Mesenchymal stem cell (in vitro differentiated cells and primary cell): ENCODE measurements around the gene TRIM5.

Experiments
- DNase-seq: peaks from one replicate; pipeline ENCODE4 v3.0.0-alpha.2; 2013
- H2AFZ ChIP-seq: one replicate; pipeline ENCODE4 v1.6.1; 2013; ENCODE audit warnings: low read depth, mild to moderate bottlenecking, control low read depth, inconsistent platforms, low read length, moderate library complexity
- H2AK5ac ChIP-seq: 2 replicates; pipeline ENCODE4 v1.6.1; 2013; ENCODE audit warnings: low read length, moderate library complexity, mild to moderate bottlenecking, inconsistent platforms; ENCODE audit not compliant: severe bottlenecking
- H2BK120ac ChIP-seq: one replicate; pipeline ENCODE4 v1.6.1; 2013; ENCODE audit warnings: low read depth, mild to moderate bottlenecking, inconsistent platforms, low read length, moderate library complexity
- H2BK12ac ChIP-seq, 2 experiments: one replicate each; pipeline ENCODE4 v1.6.1; 2013; ENCODE audit warnings: inconsistent platforms in 2 of 2, low read length in 2 of 2, mild to moderate bottlenecking in 2 of 2, moderate library complexity in 2 of 2, control low read depth in 1 of 2
- H2BK15ac ChIP-seq: one replicate; pipeline ENCODE4 v1.6.1; 2013; ENCODE audit warnings: mild to moderate bottlenecking, low read depth, inconsistent platforms; ENCODE audit not compliant: poor library complexity, severe bottlenecking
- H2BK5ac ChIP-seq: 2 replicates; pipeline ENCODE4 v1.6.1; 2013; ENCODE audit warnings: low read depth, mild to moderate bottlenecking, low read length, control low read depth, inconsistent platforms; ENCODE audit not compliant: poor library complexity, severe bottlenecking
- H3K14ac ChIP-seq, 2 experiments: one replicate each; pipeline ENCODE4 v1.6.1; 2013; ENCODE audit warnings: inconsistent platforms in 2 of 2, low read length in 2 of 2, control low read depth in 1 of 2, mild to moderate bottlenecking in 1 of 2, moderate library complexity in 1 of 2
- H3K18ac ChIP-seq, 2 experiments: one replicate each; pipeline ENCODE4 v1.6.1; 2013; ENCODE audit warnings: inconsistent platforms in 2 of 2, low read length in 2 of 2, control low read depth in 1 of 2, low read depth in 1 of 2, mild to moderate bottlenecking in 1 of 2
- H3K23ac ChIP-seq, 2 experiments: one replicate each; pipeline ENCODE4 v1.6.1; 2013; ENCODE audit warnings: inconsistent platforms in 2 of 2, low read length in 2 of 2, mild to moderate bottlenecking in 2 of 2, moderate library complexity in 2 of 2, control low read depth in 1 of 2
- H3K27ac ChIP-seq: 2 replicates; pipeline ENCODE4 v1.5.1; 2013; ENCODE audit warnings: mild to moderate bottlenecking, moderate library complexity, low read length, control low read depth, inconsistent platforms; ENCODE audit not compliant: poor library complexity, severe bottlenecking
- H3K27me3 ChIP-seq, 2 experiments: 2 replicates each; pipeline versions ENCODE4 v1.6.1 to v1.7.0; 2013; ENCODE audit warnings: low read length in 2 of 2, mild to moderate bottlenecking in 2 of 2, moderate library complexity in 2 of 2, control low read depth in 1 of 2, inconsistent platforms in 1 of 2; ENCODE audit not compliant: control insufficient read depth in 1 of 2, insufficient read depth in 1 of 2
- H3K36me3 ChIP-seq, 2 experiments: 2 replicates each; pipeline versions ENCODE4 v1.6.1 to v1.7.0; 2013; ENCODE audit warnings: low read length in 2 of 2, control low read depth in 1 of 2, inconsistent platforms in 1 of 2, low read depth in 1 of 2, mild to moderate bottlenecking in 1 of 2; ENCODE audit not compliant: insufficient read depth in 2 of 2, control insufficient read depth in 1 of 2
- H3K4ac ChIP-seq, 2 experiments: one replicate each; pipeline ENCODE4 v1.6.1; 2013; ENCODE audit warnings: inconsistent platforms in 2 of 2, low read length in 2 of 2, mild to moderate bottlenecking in 2 of 2, moderate library complexity in 2 of 2, control low read depth in 1 of 2, low read depth in 1 of 2
- H3K4me1 ChIP-seq: 2 replicates; pipeline ENCODE4 v1.6.1; 2013; ENCODE audit warnings: low read depth, low read length, control low read depth; ENCODE audit not compliant: control insufficient read depth, insufficient read depth
- H3K4me2 ChIP-seq: 2 replicates; pipeline ENCODE4 v1.6.1; 2013; ENCODE audit warnings: low read length, mild to moderate bottlenecking, inconsistent platforms; ENCODE audit not compliant: poor library complexity, severe bottlenecking
- H3K4me3 ChIP-seq, 2 experiments: 2 replicates each; pipeline versions ENCODE4 v1.5.1 to v1.7.0; 2013; ENCODE audit warnings: low read length in 2 of 2, mild to moderate bottlenecking in 2 of 2, control low read depth in 1 of 2, low read depth in 1 of 2; ENCODE audit not compliant: insufficient read depth in 1 of 2
- H3K79me1 ChIP-seq: replicated peaks from 2 replicates; pipeline ENCODE4 v1.6.1; 2013; ENCODE audit warnings: mild to moderate bottlenecking, control low read depth, low read length, inconsistent platforms; ENCODE audit not compliant: poor library complexity, severe bottlenecking
- H3K9ac ChIP-seq: 2 replicates; pipeline ENCODE4 v1.7.0; 2013; ENCODE audit warnings: mild to moderate bottlenecking, low read length, moderate library complexity
- H3K9me3 ChIP-seq: 2 replicates; pipeline ENCODE4 v1.7.0; 2013; ENCODE audit warnings: mild to moderate bottlenecking, low read length; ENCODE audit not compliant: control insufficient read depth
- H4K8ac ChIP-seq: one replicate; pipeline ENCODE4 v1.6.1; 2013; ENCODE audit warnings: inconsistent platforms, mild to moderate bottlenecking, low read length, moderate library complexity
- H4K91ac ChIP-seq: one replicate; pipeline ENCODE4 v1.6.1; 2013; ENCODE audit warnings: mild to moderate bottlenecking, low read length, inconsistent platforms
- WGBS: methylation state at CpG from one replicate; pipeline ENCODE4 v1.1.7; 2013; ENCODE audit warnings: mixed read lengths; 5-methylcytosine and 5-hydroxymethylcytosine counted together

The TRIM5 gene

DNA sequence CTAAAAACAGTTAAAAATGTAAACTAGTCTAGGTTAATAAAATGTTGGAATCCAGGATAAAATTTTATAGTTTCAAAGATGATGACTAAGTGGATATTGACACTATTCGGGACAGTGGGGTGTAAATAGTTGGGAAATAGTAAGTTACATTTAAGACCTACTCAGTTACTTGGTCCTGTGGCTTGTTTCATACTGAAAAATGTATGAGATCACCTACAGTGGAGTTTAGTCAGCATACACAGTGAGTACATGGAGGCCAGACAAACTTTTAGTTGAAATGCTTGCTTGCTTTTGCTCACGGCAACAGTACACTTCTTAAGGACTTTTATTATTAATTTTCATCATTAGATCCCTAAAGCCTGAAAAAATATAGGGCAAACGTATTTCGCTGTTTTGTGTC is 20.8 kb upstream of the TRIM5 start:
- Histone ChIP-seq H3K4me1 (no peaks in the 10 kb centered on the region), H4K91ac (no peak overlapping the region), H2AK5ac (no peak overlapping the region), H3K79me1 (peaks cover 2% of the 10 kb centered on the region), H3K23ac (no peak overlapping the region), H3K9me3 (no peaks in the 10 kb centered on the region), H2BK5ac (no peak overlapping the region), H3K27me3 (no peaks in the 10 kb centered on the region), H3K9ac (no peak overlapping the region), H3K14ac (no peak overlapping the region), H4K8ac (no peak overlapping the region), H2AFZ (no peak overlapping the region), H3K4me3 (no peak overlapping the region), H3K18ac (no peak overlapping the region), H3K36me3 (peaks cover 15 to 93% of the 10 kb centered on the region in 2 experiments), H2BK12ac (no peak overlapping the region), H3K4ac (no peak overlapping the region), H3K27ac (no peak overlapping the region), H2BK15ac (no peak overlapping the region), H3K4me2 (no peak overlapping the region), H2BK120ac (no peak overlapping the region)
- DNase-seq, result no peak
- 89% methylated on average over 2 of the region's 4 CpGs for WGBS

GRCh38 chr11:5703741-5704536 is 19.1 kb upstream of the TRIM5 start:
- H3K79me1 ChIP-seq, result peaks cover 4% of the 10 kb centered on the region
- H3K18ac ChIP-seq, result no peak overlapping the region
- H3K23ac ChIP-seq, result no peak overlapping the region
- no peak overlapping the region for H2BK15ac ChIP-seq
- no peak overlapping the region for H3K27ac ChIP-seq
- H4K91ac ChIP-seq, result no peak overlapping the region
- peaks cover 14 to 93% of the 10 kb centered on the region in 2 experiments for H3K36me3 ChIP-seq
- no peaks in the 10 kb centered on the region for H3K27me3 ChIP-seq
- no peak overlapping the region for H2BK5ac ChIP-seq
- H2AFZ ChIP-seq, result no peak overlapping the region
- no peak overlapping the region for H2AK5ac ChIP-seq
- no peak for DNase-seq
- H3K4me1 ChIP-seq, result no peaks in the 10 kb centered on the region
- no CpG with 5 or more reads among the region's 2 CpGs for WGBS
- H3K9me3 ChIP-seq, result no peaks in the 10 kb centered on the region
- no peak overlapping the region for H3K9ac ChIP-seq
- H3K14ac ChIP-seq, result no peak overlapping the region
- no peak overlapping the region for H2BK12ac ChIP-seq
- no peak overlapping the region for H3K4me3 ChIP-seq
- no peak overlapping the region for H3K4me2 ChIP-seq
- no peak overlapping the region for H3K4ac ChIP-seq
- H4K8ac ChIP-seq, result no peak overlapping the region
- no peak overlapping the region for H2BK120ac ChIP-seq

DNA sequence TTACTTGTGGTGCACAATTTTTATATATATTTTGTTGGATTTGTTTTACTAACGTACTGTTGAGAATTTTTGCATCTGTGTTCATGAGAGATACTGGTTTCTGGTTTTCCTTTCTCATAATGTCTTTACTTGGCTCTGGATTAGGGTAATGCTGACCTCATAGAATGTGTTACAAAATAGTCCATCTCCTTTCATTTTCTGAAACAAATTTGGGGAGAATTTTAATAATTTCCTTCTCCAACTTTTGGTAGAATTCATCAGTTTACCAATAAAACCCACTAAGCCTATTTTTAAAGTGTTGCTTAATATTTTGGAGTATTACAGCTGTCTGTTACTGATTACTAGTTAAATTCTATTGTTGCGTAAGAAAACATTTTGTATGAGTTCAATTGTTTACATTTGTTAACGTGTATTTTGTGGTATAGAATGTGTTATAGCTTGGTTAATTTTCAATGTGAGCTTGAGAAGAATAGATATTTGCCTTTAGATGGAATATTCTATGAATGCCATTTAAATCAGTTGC is 16.2 kb upstream of the TRIM5 start:
- no peak for DNase-seq
- WGBS, result 27% methylated on average over 2 of the region's 3 CpGs
- no peak overlapping the region for H4K91ac ChIP-seq
- no peak overlapping the region for H3K18ac ChIP-seq
- no peak overlapping the region for H3K4me2 ChIP-seq
- H3K36me3 ChIP-seq, result peaks cover 19 to 92% of the 10 kb centered on the region in 2 experiments
- no peak overlapping the region for H2AFZ ChIP-seq
- H2BK15ac ChIP-seq, result no peak overlapping the region
- H3K9ac ChIP-seq, result no peak overlapping the region
- H3K4me3 ChIP-seq, result no peak overlapping the region
- peaks cover 16% of the 10 kb centered on the region for H3K79me1 ChIP-seq
- H2BK12ac ChIP-seq, result no peak overlapping the region
- no peak overlapping the region for H3K27ac ChIP-seq
- H3K14ac ChIP-seq, result no peak overlapping the region
- no peak overlapping the region for H2AK5ac ChIP-seq
- H2BK5ac ChIP-seq, result no peak overlapping the region
- H4K8ac ChIP-seq, result no peak overlapping the region
- H3K27me3 ChIP-seq, result no peaks in the 10 kb centered on the region
- no peaks in the 10 kb centered on the region for H3K4me1 ChIP-seq
- H3K9me3 ChIP-seq, result no peaks in the 10 kb centered on the region
- no peak overlapping the region for H2BK120ac ChIP-seq
- H3K4ac ChIP-seq, result no peak overlapping the region
- no peak overlapping the region for H3K23ac ChIP-seq

GRCh38 chr11:5700421-5701054 is 15.7 kb upstream of the TRIM5 start:
- H2BK12ac ChIP-seq, result no peak overlapping the region
- no peak overlapping the region for H2BK5ac ChIP-seq
- no peak overlapping the region for H2AFZ ChIP-seq
- H3K4ac ChIP-seq, result no peak overlapping the region
- no peak overlapping the region for H3K4me3 ChIP-seq
- no peaks in the 10 kb centered on the region for H3K4me1 ChIP-seq
- no peak overlapping the region for H3K18ac ChIP-seq
- 98% methylated on average over 6 of the region's 10 CpGs for WGBS
- no peak for DNase-seq
- H3K36me3 ChIP-seq, result peaks cover 21 to 92% of the 10 kb centered on the region in 2 experiments
- no peak overlapping the region for H3K14ac ChIP-seq
- no peak overlapping the region for H4K91ac ChIP-seq
- H3K23ac ChIP-seq, result no peak overlapping the region
- H3K79me1 ChIP-seq, result peaks cover 17% of the 10 kb centered on the region
- H2BK120ac ChIP-seq, result no peak overlapping the region
- H3K27ac ChIP-seq, result no peak overlapping the region
- H2BK15ac ChIP-seq, result no peak overlapping the region
- H2AK5ac ChIP-seq, result no peak overlapping the region
- H3K9ac ChIP-seq, result no peak overlapping the region
- H3K4me2 ChIP-seq, result no peak overlapping the region
- H3K27me3 ChIP-seq, result no peaks in the 10 kb centered on the region
- H3K9me3 ChIP-seq, result no peaks in the 10 kb centered on the region
- no peak overlapping the region for H4K8ac ChIP-seq
